Measurements from ENCODE around the gene FAM124B. TPM values are rescaled to one million over a fixed set of nuclear protein-coding genes. Genes with fewer than 3 reads are reported as not detected.
A peak's percentile ranks its signal among the peaks of the same experiment; 100 is the strongest.
"Not testable (repeated sequence)": the region's sequence is repeated elsewhere in the genome, so short reads cannot be mapped to it uniquely, and the experiment has no call there.

FAM124B gene
- total RNA-seq, 4 donors from 2014 or later, result 0.30 to 5.2 (median 1.1) TPM

DNA sequence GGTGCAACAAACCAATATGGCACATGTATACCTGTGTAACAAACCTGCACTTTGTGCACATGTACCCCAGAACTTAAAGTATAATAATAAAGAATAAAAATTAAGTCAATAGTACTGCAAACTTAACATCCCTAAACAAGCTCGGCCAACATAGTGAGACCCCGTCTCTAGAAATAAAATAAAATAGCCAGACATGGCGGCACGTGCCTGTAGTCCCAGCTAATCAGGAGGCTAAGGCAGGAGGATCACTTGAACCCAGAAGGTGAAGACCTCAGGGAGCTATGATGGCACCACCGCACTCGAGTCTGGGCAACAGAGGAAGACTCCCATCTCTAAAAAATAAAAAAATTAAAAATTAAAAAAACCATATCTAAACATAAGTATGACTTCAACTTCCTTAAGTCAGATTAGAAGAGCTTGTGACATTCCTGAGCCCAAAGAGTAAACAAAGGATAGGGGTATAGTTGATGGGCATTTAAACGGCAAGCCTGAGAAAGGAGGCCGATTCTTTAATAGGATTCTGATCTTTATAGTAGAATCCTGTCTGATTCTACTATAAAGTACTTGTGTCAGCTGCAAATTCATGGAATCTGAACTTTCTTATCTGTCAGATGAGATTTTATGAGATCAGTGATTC is 1.6 kb downstream of the FAM124B start:
- no peaks in the 10 kb centered on the region for H3K4me1 ChIP-seq
- H3K27me3 ChIP-seq, result no peaks in the 10 kb centered on the region
- no peaks in the 10 kb centered on the region for H3K9me3 ChIP-seq
- DNase-seq (ENCODE audit: low spot score in 2 of 2), result no peak
- H3K27ac ChIP-seq, result no peak overlapping the region
- H3K4me3 ChIP-seq, result peak overlapping the region; percentile 40
- no peak for TF ChIP-seq POLR2AphosphoS5 (IDR thresholded peaks at IDR 0.05)
- TF ChIP-seq POLR2A (IDR thresholded peaks at IDR 0.05), result no peak
- 84% methylated on average over 8 of the region's 8 CpGs for WGBS
- H3K36me3 ChIP-seq, result no peaks in the 10 kb centered on the region

- WGBS, result 88% methylated on average over 3 of the region's 3 CpGs
- no peak for DNase-seq (ENCODE audit: low spot score in 2 of 2)
- no peak overlapping the region for H3K27ac ChIP-seq
- H3K4me1 ChIP-seq, result no peaks in the 10 kb centered on the region
- TF ChIP-seq, protein P1, sequence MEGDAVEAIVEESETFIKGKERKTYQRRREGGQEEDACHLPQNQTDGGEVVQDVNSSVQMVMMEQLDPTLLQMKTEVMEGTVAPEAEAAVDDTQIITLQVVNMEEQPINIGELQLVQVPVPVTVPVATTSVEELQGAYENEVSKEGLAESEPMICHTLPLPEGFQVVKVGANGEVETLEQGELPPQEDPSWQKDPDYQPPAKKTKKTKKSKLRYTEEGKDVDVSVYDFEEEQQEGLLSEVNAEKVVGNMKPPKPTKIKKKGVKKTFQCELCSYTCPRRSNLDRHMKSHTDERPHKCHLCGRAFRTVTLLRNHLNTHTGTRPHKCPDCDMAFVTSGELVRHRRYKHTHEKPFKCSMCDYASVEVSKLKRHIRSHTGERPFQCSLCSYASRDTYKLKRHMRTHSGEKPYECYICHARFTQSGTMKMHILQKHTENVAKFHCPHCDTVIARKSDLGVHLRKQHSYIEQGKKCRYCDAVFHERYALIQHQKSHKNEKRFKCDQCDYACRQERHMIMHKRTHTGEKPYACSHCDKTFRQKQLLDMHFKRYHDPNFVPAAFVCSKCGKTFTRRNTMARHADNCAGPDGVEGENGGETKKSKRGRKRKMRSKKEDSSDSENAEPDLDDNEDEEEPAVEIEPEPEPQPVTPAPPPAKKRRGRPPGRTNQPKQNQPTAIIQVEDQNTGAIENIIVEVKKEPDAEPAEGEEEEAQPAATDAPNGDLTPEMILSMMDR (IDR thresholded peaks at IDR 0.05), result no peak
- no peak for TF ChIP-seq EP300 (IDR thresholded peaks at IDR 0.05)
- no peak for TF ChIP-seq POLR2A (IDR thresholded peaks at IDR 0.05)
- TF ChIP-seq POLR2AphosphoS5 (IDR thresholded peaks at IDR 0.05), result no peak
- H3K36me3 ChIP-seq, result no peaks in the 10 kb centered on the region
- H3K27me3 ChIP-seq, result no peaks in the 10 kb centered on the region
- no peak overlapping the region for H3K4me3 ChIP-seq
- H3K9me3 ChIP-seq, result no peaks in the 10 kb centered on the region
Observed at GRCh38 chr2:224398289-224398688, 3.6 kb downstream of the FAM124B start.

- H3K4me1 ChIP-seq; H3K27me3 ChIP-seq; H3K9me3 ChIP-seq; H3K4me3 ChIP-seq; H3K36me3 ChIP-seq; DNase-seq (ENCODE audit: low spot score in 2 of 2); H3K27ac ChIP-seq: not testable (repeated sequence)
- WGBS, result 93% methylated on average over 5 of the region's 5 CpGs
Observed at GRCh38 chr2:224397100-224397499, 4.8 kb downstream of the FAM124B start.

DNA sequence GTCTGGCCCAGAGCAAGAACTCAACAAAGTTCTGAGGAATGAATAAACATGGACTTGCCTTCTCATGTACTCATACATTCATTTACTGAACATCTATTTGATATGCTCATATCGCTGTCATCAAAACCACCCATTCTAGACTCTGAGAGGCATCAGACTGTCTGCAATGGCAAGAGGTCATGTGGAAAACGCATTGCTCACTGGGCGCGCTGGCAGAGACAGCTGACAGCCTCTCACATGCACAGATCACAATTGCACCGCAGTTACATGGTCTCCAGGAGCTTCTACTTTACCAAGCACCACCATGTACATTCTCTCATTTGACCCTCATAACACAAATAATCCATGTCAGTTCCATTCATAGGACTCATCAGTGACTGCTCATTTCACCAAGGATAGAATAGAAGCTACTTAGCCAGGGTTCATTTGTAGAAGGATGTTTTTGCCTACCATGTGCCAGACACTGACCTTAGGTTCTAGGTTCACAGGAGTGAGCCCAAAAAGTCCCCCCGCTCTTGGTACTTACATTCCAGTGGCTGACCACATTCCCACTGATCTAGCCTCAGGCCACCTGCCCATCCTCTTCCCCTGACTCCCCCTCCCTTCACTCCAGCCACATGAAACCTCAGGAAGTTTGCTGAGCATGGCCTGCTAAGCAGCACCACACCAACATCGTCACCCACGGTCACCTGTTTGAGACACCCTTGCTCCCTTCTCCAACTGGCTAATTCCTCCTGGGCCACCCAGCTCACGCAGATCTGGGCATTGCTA is 6.1 kb downstream of the FAM124B start:
- TF ChIP-seq, protein P1 (IDR thresholded peaks at IDR 0.05), result no peak
- TF ChIP-seq POLR2AphosphoS5 (IDR thresholded peaks at IDR 0.05) (no peak), POLR2A (IDR thresholded peaks at IDR 0.05) (no peak), EP300 (IDR thresholded peaks at IDR 0.05) (no peak)
- no peaks in the 10 kb centered on the region for H3K36me3 ChIP-seq
- no peaks in the 10 kb centered on the region for H3K27me3 ChIP-seq
- no peak for DNase-seq (ENCODE audit: low spot score in 2 of 2)
- H3K4me3 ChIP-seq, result no peak overlapping the region
- H3K4me1 ChIP-seq, result no peaks in the 10 kb centered on the region
- H3K9me3 ChIP-seq, result no peaks in the 10 kb centered on the region
- WGBS, result 84% methylated on average over 9 of the region's 9 CpGs
- H3K27ac ChIP-seq, result no peak overlapping the region

DNA sequence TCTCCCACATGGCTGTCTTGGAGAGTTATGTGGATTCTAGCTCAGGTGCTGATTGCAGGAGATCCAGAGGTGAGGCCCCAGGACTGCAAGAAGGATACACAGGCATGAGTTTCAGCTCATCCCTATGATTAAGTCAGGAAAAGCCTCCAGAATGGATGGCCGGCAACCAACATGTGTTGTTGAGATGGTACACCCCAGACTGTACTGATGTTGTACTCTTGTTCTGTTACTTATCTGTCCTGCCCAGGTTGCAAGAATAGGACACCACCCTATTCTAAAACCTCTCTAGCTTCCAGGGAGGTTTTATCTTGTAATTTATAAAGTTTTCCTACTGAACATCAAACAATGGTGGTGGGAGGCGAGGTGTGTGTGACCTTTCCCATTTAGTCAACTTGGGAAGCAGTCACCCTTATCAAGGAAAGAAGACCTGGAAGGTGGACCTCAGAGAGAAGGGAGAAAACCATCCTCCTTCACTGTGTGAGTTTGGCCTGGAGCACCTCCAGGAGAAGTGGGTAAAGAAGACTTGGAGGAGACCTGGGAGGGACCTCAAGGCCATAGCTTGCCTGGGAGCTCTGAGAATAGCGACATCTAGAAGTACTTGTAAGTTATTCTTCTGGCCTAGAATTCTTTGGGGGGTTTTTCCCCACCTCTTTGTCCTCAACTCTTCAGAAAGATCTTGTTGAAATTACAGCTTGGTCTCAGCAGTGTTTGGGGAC is 8.6 kb downstream of the FAM124B start:
- H3K36me3 ChIP-seq, result no peaks in the 10 kb centered on the region
- DNase-seq (ENCODE audit: low spot score in 2 of 2), result no peak
- TF ChIP-seq, protein P1 (IDR thresholded peaks at IDR 0.05), result no peak
- TF ChIP-seq POLR2AphosphoS5 (IDR thresholded peaks at IDR 0.05) (no peak), EP300 (IDR thresholded peaks at IDR 0.05) (no peak), POLR2A (IDR thresholded peaks at IDR 0.05) (no peak)
- H3K27me3 ChIP-seq, result no peaks in the 10 kb centered on the region
- no peaks in the 10 kb centered on the region for H3K4me1 ChIP-seq
- WGBS, result 93% methylated on average over 3 of the region's 3 CpGs
- H3K9me3 ChIP-seq, result no peaks in the 10 kb centered on the region
- H3K27ac ChIP-seq, result no peak overlapping the region
- no peak overlapping the region for H3K4me3 ChIP-seq

DNA sequence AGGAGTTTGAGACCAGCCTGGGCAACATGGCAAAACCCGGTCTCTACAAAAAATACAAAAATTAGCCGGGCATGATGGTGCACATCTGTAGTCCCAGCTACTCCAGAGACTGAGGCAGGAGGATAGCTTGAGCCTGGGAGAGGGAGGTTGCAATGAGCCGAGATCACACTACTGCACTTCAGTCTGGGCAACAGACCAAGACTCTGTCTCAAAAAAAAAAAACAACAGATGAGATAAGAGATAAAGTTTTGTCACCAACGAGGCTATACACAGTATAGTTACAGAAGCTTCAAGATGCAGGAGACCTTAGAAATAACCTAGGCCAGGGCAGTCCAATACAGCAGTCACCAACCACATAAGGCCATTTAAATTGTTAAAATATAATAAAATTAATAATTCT is 9.4 kb downstream of the FAM124B start:
- no peaks in the 10 kb centered on the region for H3K27me3 ChIP-seq
- no peak for DNase-seq (ENCODE audit: low spot score in 2 of 2)
- H3K4me3 ChIP-seq, result no peak overlapping the region
- no peak overlapping the region for H3K27ac ChIP-seq
- H3K36me3 ChIP-seq, result no peaks in the 10 kb centered on the region
- WGBS, result 59% methylated on average over 4 of the region's 4 CpGs
- H3K4me1 ChIP-seq, result no peaks in the 10 kb centered on the region
- H3K9me3 ChIP-seq, result no peaks in the 10 kb centered on the region
- TF ChIP-seq, protein P1 (IDR thresholded peaks at IDR 0.05), result no peak
- TF ChIP-seq POLR2AphosphoS5 (IDR thresholded peaks at IDR 0.05), result no peak
- TF ChIP-seq EP300 (IDR thresholded peaks at IDR 0.05), result no peak
- TF ChIP-seq POLR2A (IDR thresholded peaks at IDR 0.05), result no peak

Data from suprapubic skin (tissue), 4 donors.